Activated T-cell treated with anti-CD3 and anti-CD28 coated beads, Interleukin-2, amount 50 U/mL, for 1 hour (primary cell): ENCODE data around the gene NUDT6.

Experiments
- DNase-seq: peaks from one replicate; pipeline ENCODE4 v3.0.0-alpha.2; 2020

The NUDT6 gene

DNA sequence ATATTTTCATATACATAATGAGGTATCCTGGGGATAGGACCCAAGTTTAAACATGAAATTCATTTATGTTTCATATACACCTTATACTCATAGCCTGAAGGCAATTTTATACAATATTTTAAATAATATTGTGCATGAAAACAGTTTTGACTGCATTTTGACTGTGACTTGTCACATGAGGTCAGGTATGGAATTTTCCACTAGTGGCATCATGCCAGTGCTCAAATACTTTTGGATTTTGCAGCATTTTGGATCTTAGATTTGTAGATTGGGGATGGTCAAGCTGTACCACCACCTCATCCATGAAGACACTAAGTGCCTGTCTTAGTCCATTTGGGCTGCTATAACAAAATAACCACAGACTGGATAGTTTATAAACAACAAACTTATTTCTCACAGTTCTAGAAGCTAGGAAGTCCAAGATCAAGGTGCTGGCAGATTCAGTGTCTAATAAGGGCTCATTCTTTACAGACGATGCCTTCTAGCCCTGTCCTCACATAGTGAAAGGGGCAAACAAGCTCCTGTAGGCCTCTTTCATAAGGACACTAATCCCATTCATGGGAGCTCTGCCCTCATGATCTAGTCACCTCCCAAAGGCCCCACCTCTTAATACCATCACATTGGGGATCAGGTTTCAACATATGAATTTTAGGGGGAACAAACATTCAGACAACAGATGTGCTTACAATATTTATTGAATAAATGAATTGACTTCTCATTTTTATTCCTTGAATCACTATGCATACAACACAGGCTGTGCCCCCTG is 9.4 kb downstream of the NUDT6 start:
- no peak for DNase-seq

DNA sequence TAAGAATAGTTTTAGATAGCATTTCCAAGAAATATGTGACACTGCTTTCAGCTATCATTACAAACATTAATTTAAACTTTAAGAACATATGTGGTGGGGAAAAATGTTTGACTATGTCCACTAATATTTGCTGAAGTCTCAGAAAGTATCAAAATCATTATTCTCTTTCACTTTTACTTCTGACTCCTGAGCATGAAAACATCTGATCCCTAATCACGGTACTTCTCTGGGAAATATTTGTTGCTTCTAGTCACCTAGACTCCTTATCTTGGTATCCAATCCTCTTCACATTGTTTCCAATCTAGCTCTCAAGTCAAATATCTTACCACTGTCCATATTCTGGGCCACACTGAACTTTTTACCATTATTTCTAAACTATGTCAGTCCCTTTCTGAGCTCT is 10.8 kb downstream of the NUDT6 start:
- no peak for DNase-seq

DNA sequence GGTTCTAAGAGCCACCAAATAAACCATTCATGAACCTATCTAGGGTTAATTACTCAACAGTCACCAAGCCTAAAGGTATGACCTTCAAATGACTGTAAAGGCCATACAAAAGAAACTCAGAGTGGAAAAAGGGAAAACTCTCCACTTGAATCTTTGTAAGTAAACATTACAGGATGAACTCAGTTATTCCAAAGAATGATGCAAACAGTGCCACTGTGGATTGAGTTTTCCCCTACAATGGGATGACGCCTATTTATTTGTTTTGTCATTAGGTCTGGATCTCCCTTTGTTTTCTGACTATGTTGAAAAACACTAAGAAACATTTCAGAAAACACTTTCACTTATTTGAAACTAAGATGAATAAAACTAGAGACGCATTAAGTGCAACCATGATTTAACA is 12.7 kb downstream of the NUDT6 start:
- no peak for DNase-seq

DNA sequence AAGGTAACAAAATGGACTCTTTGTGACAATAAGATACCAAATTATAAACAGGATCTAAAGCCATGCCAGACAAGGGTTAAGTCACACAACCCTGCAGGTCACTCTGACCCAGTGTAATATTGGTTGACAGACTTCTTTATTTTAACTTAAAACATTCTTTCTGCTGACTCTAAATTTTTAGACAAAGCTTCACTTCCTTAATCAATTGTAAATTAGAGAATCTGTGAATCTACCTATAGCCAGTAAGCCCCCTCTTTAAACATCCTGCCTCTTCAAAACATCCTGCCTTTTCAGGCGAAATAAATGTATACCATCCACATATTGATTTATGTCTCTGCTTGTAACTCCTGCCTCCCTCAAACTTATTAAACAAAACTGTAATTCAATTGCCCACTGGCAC is 14.2 kb downstream of the NUDT6 start:
- DNase-seq = no peak

DNA sequence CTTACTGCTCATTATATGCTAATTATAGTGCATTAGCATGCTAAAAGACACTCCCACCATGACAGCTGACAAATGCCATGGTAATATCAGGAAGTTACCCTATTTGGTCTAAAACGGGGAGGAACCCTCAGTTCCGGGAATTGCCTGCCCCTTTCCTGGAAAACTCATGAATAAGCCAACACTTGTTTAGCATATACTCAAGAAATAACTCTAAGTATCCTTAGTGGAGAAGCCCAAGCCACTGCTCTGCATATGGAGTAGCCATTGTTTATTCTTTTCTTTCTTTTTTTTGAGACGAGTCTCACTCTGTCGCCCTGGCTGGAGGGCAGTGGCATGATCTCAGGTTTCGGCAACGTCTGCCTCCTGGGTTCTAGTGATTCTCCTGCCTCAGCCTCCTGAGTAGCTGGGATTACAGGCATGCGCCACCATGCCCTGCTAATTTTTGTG is 15.5 kb downstream of the NUDT6 start:
- no peak for DNase-seq

DNA sequence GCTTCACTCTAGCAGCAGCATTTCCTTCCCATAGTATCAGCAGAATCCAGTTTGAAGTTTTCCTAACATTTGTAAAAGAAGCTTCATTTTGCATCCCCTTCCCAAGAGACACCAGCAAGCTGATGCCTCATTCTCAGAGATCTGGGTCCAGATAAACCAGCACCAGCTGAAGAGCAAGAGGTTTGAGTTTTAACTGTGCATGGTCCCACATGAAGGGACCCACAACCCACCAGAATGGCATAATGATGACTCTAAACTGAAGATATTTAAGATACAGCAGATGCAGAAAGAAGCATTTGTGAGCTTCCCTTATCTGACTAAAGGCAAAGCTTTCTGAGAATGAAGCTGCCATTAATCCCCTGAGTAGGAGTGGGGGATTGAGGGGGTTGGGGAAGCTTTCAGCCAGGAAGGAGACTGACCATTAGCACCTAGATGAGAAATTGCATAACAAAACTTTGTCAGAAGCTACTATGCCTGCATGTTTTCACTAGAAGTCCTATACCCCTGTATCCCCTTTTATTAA is 18.6 kb downstream of the NUDT6 start:
- no peak for DNase-seq

DNA sequence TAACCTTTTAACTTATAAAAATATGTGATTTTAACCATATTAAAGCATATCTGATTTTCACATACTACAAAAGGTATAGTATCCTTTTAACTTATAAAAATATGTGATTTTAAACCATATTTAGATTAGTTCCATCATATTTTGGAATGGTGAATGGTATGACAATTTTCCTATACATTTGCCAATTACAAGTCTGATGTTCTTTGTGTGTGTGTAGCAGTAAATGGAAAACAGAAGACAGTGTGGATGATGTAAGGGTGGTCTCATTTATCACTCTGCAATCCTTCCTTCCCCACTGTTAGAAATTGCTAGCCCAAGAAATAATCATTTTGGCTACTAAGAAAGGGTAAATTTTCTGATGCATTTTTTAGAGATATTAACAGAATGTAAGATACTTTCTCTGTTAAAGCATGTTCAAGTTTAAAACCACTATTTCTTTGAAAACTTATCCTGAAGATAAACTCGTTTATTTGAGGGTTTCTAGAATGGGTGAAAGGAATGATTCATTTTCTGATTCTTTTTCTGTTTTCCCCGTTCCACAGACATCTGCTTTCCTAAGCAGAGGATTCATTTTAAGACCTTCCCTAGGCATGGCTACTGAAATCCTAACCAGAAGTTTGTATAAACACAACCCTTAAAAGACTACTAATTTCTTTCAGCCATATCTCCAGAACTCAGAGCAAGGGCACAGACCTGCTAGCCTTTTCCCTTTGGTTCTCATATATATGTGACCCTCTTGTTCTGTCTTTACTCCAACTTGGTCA is 21.0 kb downstream of the NUDT6 start:
- DNase-seq = no peak

DNA sequence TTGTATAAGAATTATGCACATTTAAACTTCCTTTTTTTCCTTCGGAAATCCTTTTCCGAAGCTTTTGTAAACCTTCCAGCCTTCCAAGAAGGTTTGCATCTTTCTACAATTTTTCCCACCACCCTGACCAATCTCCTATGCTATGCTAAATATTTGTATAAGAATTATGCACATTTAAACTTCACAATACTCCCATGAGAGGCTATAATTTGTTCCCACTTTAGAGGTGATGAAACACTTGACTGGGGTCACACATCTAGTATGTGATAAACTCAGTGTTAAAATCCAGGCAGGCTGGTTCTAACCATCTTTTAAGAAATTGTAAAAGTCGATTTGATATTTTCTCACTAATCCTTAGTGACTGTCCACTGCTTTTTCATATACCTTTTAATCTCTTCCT is 22.1 kb downstream of the NUDT6 start:
- no peak for DNase-seq

DNA sequence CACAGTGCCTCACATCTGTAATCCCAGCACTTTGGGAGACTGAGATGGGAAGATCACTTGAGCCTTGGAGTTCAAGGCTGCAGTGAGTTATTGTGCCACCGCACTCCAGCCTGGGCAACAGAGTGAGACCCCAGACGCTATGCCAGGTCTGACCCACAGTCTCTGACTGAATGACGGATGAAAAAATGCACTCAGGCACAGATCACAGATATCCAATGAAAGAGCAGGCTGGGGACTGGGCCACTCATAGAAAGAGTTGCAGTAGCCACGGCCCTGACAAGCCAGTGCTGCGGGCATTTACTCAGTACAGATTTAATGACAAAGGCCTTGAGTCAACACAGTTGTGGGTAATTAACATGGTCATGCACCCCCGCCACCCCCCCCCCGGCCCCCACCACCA is 22.7 kb downstream of the NUDT6 start:
- DNase-seq = no peak

DNA sequence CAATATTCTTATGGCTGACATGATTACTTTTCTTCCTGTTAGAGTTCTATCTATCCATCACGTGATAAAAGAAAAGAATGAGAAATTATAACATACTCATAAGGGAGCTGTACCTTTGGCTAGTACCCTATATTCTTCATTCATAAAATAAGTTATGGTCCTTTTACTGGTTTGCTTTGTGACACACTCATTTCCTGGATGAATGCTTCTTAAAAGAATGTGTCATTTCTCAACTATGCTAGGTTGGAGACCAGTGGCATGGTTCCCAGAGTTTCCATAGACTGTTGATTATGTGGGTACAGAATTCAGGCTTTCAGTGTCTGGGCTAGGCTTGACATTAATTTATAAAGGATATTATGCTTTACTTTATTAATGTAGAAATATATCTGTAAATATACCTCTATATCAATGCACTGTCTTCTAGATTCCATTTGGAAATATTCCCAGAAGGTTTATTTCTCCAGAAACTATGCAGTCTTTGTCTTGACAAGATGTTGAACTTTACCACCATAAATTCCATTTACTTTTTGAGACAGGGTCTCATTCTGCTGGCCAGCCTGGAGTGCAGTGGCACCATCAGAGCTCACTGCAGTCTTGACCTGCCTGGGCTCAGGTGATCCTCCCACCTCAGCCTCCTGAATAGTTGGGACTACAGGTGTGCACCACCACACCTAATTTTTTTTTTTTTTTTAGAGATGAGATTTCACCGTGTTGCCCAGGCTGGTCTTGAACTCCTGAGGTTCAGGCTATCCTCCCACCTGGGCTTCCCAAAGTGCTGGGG is 23.8 kb downstream of the NUDT6 start:
- no peak for DNase-seq

DNA sequence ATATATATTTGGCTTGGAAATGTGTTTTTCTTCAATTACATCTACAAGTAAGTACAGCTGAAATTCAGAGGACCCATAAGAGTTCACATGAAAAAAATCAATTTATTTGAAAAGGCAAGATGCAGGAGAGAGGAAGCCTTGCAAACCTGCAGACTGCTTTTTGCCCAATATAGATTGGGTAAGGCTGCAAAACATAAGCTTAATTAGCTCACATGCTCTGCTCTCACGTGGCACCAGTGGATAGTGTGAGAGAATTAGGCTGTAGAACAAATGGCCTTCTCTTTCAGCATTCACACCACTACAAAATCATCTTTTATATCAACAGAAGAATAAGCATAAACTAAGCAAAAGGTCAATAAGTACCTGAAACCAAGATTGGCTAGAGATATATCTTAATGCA is 26.1 kb downstream of the NUDT6 start:
- DNase-seq = no peak

DNA sequence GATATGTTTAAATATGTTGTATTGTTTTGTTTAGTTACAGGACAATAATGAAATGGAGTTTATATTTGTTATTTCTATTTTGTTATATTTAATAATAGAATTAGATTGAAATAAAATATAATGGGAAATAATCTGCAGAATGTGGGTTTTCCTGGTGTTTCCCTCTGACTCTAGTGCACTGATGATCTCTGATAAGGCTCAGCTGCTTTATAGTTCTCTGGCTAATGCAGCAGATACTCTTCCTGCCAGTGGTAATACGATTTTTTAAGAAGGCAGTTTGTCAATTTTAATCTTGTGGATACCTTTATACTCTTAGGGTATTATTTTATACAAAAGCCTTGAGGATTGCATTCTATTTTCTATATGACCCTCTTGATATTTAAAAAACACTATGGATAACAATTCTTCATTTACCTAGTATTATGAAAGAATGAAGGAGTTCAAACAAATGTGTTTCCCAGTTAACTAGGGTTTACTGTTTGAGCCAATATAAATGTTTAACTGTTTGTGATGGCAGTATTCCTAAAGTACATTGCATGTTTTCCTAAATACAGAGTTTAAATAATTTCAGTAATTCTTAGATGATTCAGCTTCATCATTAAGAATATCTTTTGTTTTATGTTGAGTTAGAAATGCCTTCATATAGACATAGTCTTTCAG is 26.9 kb downstream of the NUDT6 start:
- DNase-seq = no peak

DNA sequence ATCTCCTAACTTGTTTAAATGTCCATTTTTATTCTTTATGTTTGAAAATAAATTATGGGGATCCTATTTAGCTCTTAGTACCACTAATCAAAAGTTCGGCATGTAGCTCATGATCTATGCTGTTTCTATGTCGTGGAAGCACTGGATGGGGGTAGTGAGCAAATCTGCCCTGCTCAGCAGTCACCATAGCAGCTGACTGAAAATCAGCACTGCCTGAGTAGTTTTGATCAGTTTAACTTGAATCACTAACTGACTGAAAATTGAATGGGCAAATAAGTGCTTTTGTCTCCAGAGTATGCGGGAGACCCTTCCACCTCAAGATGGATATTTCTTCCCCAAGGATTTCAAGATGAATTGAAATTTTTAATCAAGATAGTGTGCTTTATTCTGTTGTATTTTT is 27.6 kb downstream of the NUDT6 start:
- no peak for DNase-seq

DNA sequence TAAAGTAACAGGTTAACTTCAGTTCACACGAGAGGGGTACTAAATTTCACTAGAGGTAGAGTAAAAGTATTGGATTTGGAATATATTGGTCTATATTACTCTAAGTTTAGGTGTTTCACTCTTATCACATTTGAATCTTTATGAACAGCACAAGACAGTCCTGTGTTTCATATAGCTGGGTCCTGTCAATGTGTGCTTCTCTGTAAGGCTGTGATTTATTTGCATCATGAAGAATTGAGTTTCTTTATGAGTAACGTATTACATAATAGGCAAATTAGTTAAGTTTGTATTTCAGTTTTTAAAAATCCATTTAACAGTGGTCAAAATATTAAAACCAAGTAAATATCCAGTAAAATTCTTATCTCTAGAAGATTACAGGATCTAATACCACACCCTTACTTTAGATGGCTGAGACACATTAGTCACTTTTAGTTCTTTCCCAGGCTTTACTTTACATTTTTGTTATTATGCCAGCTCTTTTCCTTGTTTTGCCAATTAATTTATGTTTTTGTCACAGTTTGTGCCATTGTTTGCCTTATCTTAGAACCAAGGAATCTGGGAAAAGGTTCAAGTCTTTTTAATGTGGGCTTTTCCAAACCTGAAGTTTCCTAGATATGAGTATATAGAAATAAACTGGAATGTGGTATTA is 32.1 kb downstream of the NUDT6 start:
- no peak for DNase-seq

DNA sequence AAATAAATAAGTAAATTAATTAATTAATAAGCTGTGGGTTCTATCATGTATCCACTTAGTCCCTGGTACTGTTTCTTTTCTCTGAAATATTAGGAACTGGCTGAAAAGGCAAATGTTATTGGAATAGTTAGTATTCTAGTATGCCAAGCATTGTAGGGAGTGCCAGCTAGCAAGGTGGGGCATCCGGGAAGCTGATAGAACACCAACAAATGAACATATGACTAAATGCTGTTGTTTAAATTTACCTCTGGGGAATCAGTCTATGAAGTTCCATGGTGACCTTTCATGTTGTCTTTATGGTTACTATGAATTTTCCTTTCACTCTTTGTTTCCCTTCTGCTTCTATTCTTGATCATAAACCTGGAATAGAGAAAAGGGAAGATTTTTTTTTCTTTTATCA is 32.7 kb downstream of the NUDT6 start:
- no peak for DNase-seq

DNA sequence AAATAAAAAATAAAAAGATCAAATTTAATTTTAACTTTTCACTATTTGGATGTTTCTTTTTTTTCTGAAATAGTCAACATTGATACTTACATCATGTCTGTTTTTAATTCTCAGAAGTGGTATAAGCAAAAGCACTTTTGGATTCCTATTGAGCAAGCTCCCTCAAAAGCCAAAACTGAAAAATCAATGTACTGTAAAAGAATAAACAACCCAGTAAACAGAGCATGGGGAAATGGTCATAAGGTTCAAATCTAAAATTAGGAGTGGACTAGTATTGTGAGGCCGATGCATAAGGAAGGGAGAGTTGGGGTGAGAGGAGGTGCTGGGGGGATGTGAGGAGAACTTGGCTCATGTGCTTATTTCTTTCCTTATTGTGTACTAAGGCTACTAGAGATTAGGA is 37.9 kb downstream of the NUDT6 start:
- no peak for DNase-seq

DNA sequence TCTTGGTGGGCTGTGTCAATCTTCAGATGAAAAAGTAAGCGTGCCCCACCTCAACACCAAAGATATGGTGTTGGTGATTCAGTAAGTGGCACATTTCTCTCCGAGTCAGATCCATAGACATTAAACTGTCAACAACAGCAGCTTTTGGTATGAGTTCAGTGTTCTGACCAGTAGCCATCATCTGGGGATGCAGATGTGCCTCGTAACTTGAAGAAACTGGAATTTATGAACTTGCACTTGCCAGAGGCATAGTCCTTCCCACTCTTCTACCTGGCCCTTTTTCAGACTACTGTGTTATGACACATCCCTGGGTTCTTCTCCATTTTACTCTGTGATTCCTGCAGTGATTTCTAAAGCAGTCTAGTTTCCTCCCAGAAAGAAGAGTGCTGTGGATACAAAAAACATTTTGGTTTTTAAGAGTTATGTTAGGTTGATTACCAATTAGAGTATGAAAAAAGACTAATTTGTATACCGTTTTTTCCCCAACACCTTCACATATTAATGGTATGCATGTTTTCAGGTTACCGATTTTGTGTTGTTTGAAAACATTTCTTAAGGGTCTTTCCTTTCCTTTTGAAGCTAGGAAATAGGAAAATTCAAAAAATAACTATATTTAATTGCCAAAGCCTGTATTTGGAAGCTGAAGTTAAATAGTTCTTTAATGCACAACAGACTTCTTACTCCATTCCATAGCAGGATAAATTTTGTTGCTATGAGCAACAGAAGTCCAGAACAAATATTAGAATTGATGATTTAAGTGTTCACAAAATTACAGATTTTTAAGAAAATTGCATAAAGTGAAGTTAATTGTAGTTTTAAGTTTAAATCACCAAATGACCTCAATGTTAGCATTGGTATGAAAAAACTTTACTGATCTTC is 39.3 kb downstream of the NUDT6 start:
- no peak for DNase-seq

DNA sequence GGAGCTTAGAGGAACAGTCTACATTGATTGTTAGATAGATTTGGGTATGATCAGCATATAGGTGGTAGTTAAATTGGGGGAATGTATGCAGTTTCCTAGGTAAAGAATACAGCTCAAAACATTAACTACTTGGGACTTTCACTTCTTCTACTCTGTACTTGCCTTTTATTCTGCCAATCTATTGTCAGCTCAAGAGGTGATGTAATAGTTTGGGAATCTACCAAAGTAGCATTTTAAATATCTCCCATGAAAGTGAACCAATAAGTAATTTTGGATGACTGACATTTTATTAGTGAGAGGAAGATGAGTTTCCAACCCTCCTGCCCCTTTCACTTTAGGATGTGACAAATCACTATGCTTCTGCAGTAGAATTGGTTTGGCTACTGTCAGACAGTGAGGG is 43.4 kb downstream of the NUDT6 start:
- DNase-seq = no peak

DNA sequence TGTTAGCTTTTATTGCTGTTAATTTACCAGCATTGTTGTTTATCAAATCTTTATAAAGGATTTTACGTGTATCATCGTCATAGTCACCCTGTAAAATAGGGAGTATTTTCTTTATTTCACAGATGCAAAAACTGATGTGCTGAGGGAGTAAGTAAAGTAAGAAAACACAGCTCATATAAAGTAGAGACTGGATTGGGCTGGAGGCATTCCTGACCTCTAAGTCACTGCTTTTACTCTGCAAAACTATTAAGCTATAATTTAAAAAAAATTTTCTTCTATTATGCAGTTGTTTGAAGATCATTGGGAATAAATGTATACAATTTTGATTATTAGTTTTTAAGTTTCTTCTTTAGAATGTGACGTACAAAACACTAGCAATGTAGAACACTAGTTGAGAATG is 45.9 kb downstream of the NUDT6 start:
- DNase-seq = no peak

DNA sequence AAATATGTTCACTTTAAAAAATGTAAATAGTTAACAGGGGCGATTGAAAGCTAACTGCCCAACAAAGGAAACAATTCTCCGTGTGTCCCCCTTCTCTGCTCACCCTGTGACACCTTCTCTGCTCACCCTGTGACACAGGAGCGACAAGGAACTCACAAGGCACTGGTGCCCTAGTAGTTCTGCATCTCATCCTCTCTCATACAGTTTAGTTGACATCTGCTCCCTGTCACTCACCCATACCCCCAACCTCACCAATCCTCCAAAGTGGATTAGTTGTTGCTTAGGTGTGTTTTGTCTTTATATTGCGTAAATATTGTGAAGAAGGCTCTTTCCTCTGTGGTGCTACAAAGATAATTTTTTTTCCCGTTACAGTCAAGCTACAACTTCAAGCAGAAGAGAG is 46.4 kb downstream of the NUDT6 start:
- no peak for DNase-seq

DNA sequence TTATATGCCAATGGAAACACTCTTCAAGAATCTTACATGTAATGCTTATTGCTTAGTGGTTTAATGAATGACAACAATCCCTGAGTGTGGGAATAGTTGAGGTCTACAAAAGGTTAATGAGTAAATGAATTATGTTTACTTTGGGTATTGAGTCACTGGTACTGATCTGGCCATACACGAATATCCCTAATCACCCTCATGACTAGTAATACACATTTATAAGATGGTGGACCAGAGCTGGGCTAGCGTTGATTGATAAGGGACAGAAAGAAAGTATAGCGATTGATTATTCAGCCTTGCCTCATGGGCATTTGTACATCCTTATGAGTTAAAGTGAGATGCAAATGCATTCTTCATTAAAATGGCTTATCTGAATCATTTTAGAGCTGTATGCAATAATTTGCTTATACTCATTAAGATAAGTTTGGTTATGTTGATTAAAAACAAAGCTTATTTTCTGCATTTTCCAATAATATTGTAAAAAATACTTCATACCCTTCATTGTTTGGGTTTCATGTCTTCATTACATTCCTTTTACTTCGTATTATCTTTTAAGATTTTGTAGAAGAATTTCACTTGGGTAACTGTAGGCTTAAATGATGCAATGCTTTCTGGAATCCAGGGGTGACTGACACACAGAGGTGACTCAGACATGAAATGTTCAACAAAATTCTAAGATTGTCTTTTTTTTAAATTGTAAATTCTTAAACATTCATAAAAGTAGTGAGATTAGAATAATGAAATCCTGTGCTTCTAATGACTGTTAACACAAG is 48.4 kb downstream of the NUDT6 start:
- DNase-seq = no peak
